Gastroesophageal sphincter (tissue), 3 donors: Measurements from ENCODE around the gene ABLIM2.

Experiments
- CTCF ChIP-seq, 4 experiments: fragments of 200-600 bp in 2 of 4; fragments of 450-650 bp in 2 of 4; sonication (generic) in 1 of 4; IDR thresholded peaks; one replicate each; pipeline ENCODE4 v1.5.1; 2017 to 2019; ENCODE audit warnings: antibody characterized with exemption in 4 of 4, mild to moderate bottlenecking in 2 of 4, moderate library complexity in 2 of 4
- EP300 ChIP-seq: sonication (generic); formaldehyde crosslinking; IDR thresholded peaks from one replicate; pipeline ENCODE4 v1.6.1; 2017; ENCODE audit warnings: antibody characterized with exemption, mild to moderate bottlenecking
- POLR2A ChIP-seq, 2 donors: fragments of 450-650 bp; IDR thresholded peaks; one replicate each; pipeline ENCODE4 v1.6.1; 2017; ENCODE audit warnings: antibody characterized with exemption in 2 of 2, mild to moderate bottlenecking in 2 of 2, moderate library complexity in 1 of 2

GRCh38 chr4:8051644-8052043, 107.0 kb downstream of the ABLIM2 start:
- no peak for TF ChIP-seq CTCF (IDR thresholded peaks at IDR 0.05)
- no peak for TF ChIP-seq POLR2A (IDR thresholded peaks at IDR 0.05)
- TF ChIP-seq EP300 = no peak
